Neuronal stem cell (in vitro differentiated cells): ENCODE measurements around the gene NLGN3. TPM values are rescaled to one million over a fixed set of nuclear protein-coding genes. Genes with fewer than 3 reads are reported as not detected.
A peak's percentile ranks its signal among the peaks of the same experiment; 100 is the strongest.

Source experiments
- DNase-seq: peaks from one replicate; pipeline ENCODE4 v3.0.0-alpha.2; 2013; ENCODE audit warnings: low spot score
- H2AFZ ChIP-seq: one replicate; pipeline ENCODE4 v1.6.1; 2013; ENCODE audit warnings: mild to moderate bottlenecking, low read length, inconsistent platforms
- H2AK5ac ChIP-seq: 2 replicates; pipeline ENCODE4 v1.6.1; 2013; ENCODE audit warnings: low read depth, mild to moderate bottlenecking, inconsistent platforms, low read length, moderate library complexity, mixed read lengths
- H2BK120ac ChIP-seq: 2 replicates; pipeline ENCODE4 v1.6.1; 2013; ENCODE audit warnings: low read depth, mild to moderate bottlenecking, inconsistent platforms, low read length, moderate library complexity, mixed read lengths
- H2BK12ac ChIP-seq: one replicate; pipeline ENCODE4 v1.6.1; 2013; ENCODE audit warnings: low read length, inconsistent platforms
- H2BK15ac ChIP-seq: 2 replicates; pipeline ENCODE4 v1.6.1; 2013; ENCODE audit warnings: mild to moderate bottlenecking, low read length, inconsistent platforms, mixed read lengths
- H2BK5ac ChIP-seq: one replicate; pipeline ENCODE4 v1.6.1; 2013; ENCODE audit warnings: inconsistent platforms, mild to moderate bottlenecking, low read length, moderate library complexity
- H3K14ac ChIP-seq: one replicate; pipeline ENCODE4 v1.6.1; 2013; ENCODE audit warnings: low read length, inconsistent platforms
- H3K18ac ChIP-seq: 2 replicates; pipeline ENCODE4 v1.6.1; 2013; ENCODE audit warnings: low read length, inconsistent platforms
- H3K23ac ChIP-seq: 2 replicates; pipeline ENCODE4 v1.6.1; 2013; ENCODE audit warnings: low read depth, mild to moderate bottlenecking, mixed read lengths, low read length, inconsistent platforms; ENCODE audit not compliant: poor library complexity
- H3K27ac ChIP-seq: replicated peaks from 3 replicates; pipeline ENCODE4 v1.5.1; 2013; ENCODE audit warnings: low read length, inconsistent platforms
- H3K27me3 ChIP-seq, 3 experiments: 2 replicates each; pipeline ENCODE4 v1.6.1; 2013; ENCODE audit warnings: low read length in 3 of 3, mild to moderate bottlenecking in 2 of 3, inconsistent platforms in 1 of 3, low read depth in 1 of 3, mixed read lengths in 1 of 3, moderate library complexity in 1 of 3; ENCODE audit not compliant: control insufficient read depth in 3 of 3, insufficient read depth in 3 of 3
- H3K36me3 ChIP-seq, 2 donors: replicated peaks in 1 of 2; 2 replicates each; pipeline ENCODE4 v1.6.1; 2013; ENCODE audit warnings: low read length in 2 of 2; ENCODE audit not compliant: control insufficient read depth in 2 of 2, insufficient read depth in 2 of 2
- H3K4ac ChIP-seq: 2 replicates; pipeline ENCODE4 v1.6.1; 2013; ENCODE audit warnings: inconsistent platforms, mild to moderate bottlenecking, low read length, moderate library complexity
- H3K4me1 ChIP-seq, 2 donors: 1 replicate in 1 of 2; 2 replicates in 1 of 2; pipeline ENCODE4 v1.6.1; 2013; ENCODE audit warnings: low read length in 2 of 2, low read depth in 1 of 2; ENCODE audit not compliant: control insufficient read depth in 2 of 2, insufficient read depth in 1 of 2
- H3K4me2 ChIP-seq: one replicate; pipeline ENCODE4 v1.6.1; 2013; ENCODE audit warnings: mild to moderate bottlenecking, low read length, inconsistent platforms; ENCODE audit not compliant: insufficient read depth, poor library complexity, severe bottlenecking
- H3K4me3 ChIP-seq, 2 donors: 2 replicates each; pipeline ENCODE4 v1.5.1; 2013; ENCODE audit warnings: low read length in 2 of 2, mild to moderate bottlenecking in 2 of 2, inconsistent platforms in 1 of 2, moderate library complexity in 1 of 2
- H3K79me1 ChIP-seq: one replicate; pipeline ENCODE4 v1.6.1; 2013; ENCODE audit warnings: low read depth, mild to moderate bottlenecking, inconsistent platforms, low read length, moderate library complexity
- H3K9ac ChIP-seq: one replicate; pipeline ENCODE4 v1.6.1; 2013; ENCODE audit warnings: mild to moderate bottlenecking, low read depth, low read length, inconsistent platforms; ENCODE audit not compliant: poor library complexity
- H3K9me3 ChIP-seq, 2 donors: replicated peaks in 1 of 2; 2 replicates each; pipeline versions ENCODE3 to v1.6.1; 2013; ENCODE audit warnings: low read length in 2 of 2, mild to moderate bottlenecking in 2 of 2, inconsistent platforms in 1 of 2, low read depth in 1 of 2, mixed read lengths in 1 of 2, moderate library complexity in 1 of 2; ENCODE audit not compliant: control insufficient read depth in 2 of 2, insufficient read depth in 1 of 2
- H4K8ac ChIP-seq: one replicate; pipeline ENCODE4 v1.6.1; 2013; ENCODE audit warnings: low read depth, mild to moderate bottlenecking, inconsistent platforms, low read length, moderate library complexity
- H4K91ac ChIP-seq: one replicate; pipeline ENCODE4 v1.6.1; 2013; ENCODE audit warnings: low read length, low read depth, mild to moderate bottlenecking, inconsistent platforms; ENCODE audit not compliant: poor library complexity
- WGBS, 2 donors: extraction: QIAGEN DNeasy Blood & Tissue Kit; methylation state at CpG; one replicate each; pipeline ENCODE4 v1.1.7; 2013; ENCODE audit warnings: missing lambda C conversion rate in 2 of 2, mixed read lengths in 1 of 2; ENCODE audit not compliant: insufficient read length in 2 of 2, insufficient replicate concordance in 1 of 2; ENCODE audit errors: extremely low coverage in 2 of 2; 5-methylcytosine and 5-hydroxymethylcytosine counted together
- small RNA-seq: library from polyadenylated mRNA; stranded (forward); fragments of <200 nt; extraction: miRNeasy Mini kit (QIAGEN cat#:217004); gene quantifications from one replicate; pipeline ENCODE3, GENCODE V24; 2013; ENCODE audit not compliant: insufficient read depth

The NLGN3 gene

DNA sequence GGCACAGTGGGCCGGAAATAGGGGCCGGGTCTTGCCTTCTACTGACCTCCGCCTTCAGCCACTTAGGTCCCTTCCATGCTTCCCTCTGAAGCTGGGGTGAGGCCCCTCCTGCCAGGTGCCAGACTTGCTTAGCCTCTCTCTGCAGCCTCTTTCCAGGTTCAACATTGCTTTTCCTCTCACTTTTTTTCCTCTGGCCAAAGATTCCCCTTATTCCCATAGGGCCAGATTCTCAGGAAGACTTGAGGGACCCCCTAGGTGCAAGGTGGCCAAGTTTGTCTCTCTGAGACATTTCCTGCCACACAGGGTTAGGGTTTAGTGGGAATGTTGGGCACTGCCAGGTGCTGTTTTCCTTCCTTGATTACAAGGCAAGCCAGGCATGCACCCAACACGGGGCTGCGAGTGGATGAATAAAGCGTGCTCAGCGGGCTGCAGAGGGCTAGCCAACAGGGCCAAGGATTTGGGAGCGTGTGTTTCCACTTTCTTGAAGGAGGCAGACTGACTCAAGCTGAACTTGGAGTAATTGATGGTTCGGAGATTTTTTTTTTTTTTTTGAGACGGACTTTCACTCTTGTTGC is 70.8 kb downstream of the NLGN3 start:
- Histone ChIP-seq H4K8ac (no peak overlapping the region), H3K9ac (no peak overlapping the region), H3K18ac (no peak overlapping the region), H3K36me3 (no peaks in the 10 kb centered on the region), H3K27me3 (no peaks in the 10 kb centered on the region), H2BK12ac (no peak overlapping the region), H2AFZ (no peak overlapping the region), H3K23ac (no peak overlapping the region), H3K27ac (no peak overlapping the region), H2BK120ac (no peak overlapping the region), H3K79me1 (no peaks in the 10 kb centered on the region), H2BK15ac (no peak overlapping the region), H3K4ac (no peak overlapping the region), H2BK5ac (no peak overlapping the region), H2AK5ac (no peak overlapping the region), H3K4me1 (peaks cover 3 to 6% of the 10 kb centered on the region in 2 donors), H3K14ac (no peak overlapping the region), H4K91ac (no peak overlapping the region), H3K4me2 (no peak overlapping the region), H3K9me3 (no peaks in the 10 kb centered on the region), H3K4me3 (no peak overlapping the region)
- no CpG with 5 or more reads among the region's 10 CpGs for WGBS, 2 donors
- DNase-seq: no peak

DNA sequence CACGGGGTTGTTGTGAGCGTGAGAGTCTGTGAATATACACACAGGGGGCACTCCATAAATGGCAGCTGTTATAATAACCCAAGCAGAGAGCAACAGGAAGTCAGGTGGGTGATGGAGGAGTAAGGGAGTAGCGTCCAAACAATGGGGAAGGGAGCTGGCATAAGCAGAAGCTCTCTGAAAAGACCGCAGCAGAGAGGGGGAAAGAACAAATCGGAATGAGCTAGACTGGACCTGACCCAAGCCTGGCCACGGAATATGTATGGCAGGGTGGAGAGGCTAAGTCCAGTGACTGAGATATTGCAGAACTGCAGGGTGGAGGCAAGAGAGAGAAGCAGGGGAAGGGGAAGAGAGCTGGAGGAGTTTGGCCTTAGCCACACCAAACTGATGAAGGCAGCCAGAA is 71.8 kb downstream of the NLGN3 start:
- H2BK5ac ChIP-seq: no peak overlapping the region
- no peak for DNase-seq
- no peak overlapping the region for H3K4me2 ChIP-seq
- H3K79me1 ChIP-seq: no peaks in the 10 kb centered on the region
- no peaks in the 10 kb centered on the region for H3K27me3 ChIP-seq
- no peak overlapping the region for H2AK5ac ChIP-seq
- no peak overlapping the region for H2BK15ac ChIP-seq
- WGBS, 2 donors: no CpG with 5 or more reads among the region's 6 CpGs
- H3K18ac ChIP-seq: peak overlapping the region; percentile 19
- no peak overlapping the region for H3K27ac ChIP-seq
- no peak overlapping the region for H3K23ac ChIP-seq
- peak overlapping the region; percentile 43 for H4K8ac ChIP-seq
- no peak overlapping the region for H2BK120ac ChIP-seq
- H3K4ac ChIP-seq: no peak overlapping the region
- no peak overlapping the region for H4K91ac ChIP-seq
- H2AFZ ChIP-seq: peak overlapping the region; percentile 71
- H3K4me1 ChIP-seq: peaks cover 3 to 6% of the 10 kb centered on the region in 2 donors
- H3K9ac ChIP-seq: no peak overlapping the region
- H3K4me3 ChIP-seq: no peak overlapping the region
- no peak overlapping the region for H2BK12ac ChIP-seq
- no peak overlapping the region for H3K14ac ChIP-seq
- H3K9me3 ChIP-seq: no peaks in the 10 kb centered on the region
- no peaks in the 10 kb centered on the region for H3K36me3 ChIP-seq

- H3K36me3 ChIP-seq: no peaks in the 10 kb centered on the region
- H3K14ac ChIP-seq: no peak overlapping the region
- H3K4me3 ChIP-seq: no peak overlapping the region
- no peak overlapping the region for H3K4me2 ChIP-seq
- H3K4ac ChIP-seq: no peak overlapping the region
- no peak overlapping the region for H3K23ac ChIP-seq
- no peaks in the 10 kb centered on the region for H3K9me3 ChIP-seq
- H3K9ac ChIP-seq: no peak overlapping the region
- no peak overlapping the region for H2BK12ac ChIP-seq
- H4K91ac ChIP-seq: no peak overlapping the region
- no peak overlapping the region for H4K8ac ChIP-seq
- no peak overlapping the region for H2BK120ac ChIP-seq
- H3K27me3 ChIP-seq: no peaks in the 10 kb centered on the region
- H3K79me1 ChIP-seq: no peaks in the 10 kb centered on the region
- H2BK5ac ChIP-seq: no peak overlapping the region
- no CpG with 5 or more reads among the region's 6 CpGs for WGBS, 2 donors
- H2AFZ ChIP-seq: no peak overlapping the region
- no peak overlapping the region for H3K27ac ChIP-seq
- no peak overlapping the region for H2AK5ac ChIP-seq
- H3K18ac ChIP-seq: no peak overlapping the region
- no peak overlapping the region for H2BK15ac ChIP-seq
- H3K4me1 ChIP-seq: peaks cover 3 to 6% of the 10 kb centered on the region in 2 donors
- no peak for DNase-seq
These were observed 72.7 kb downstream of the NLGN3 start for GRCh38 chrX:71217298-71217697.

Small RNA genes within 50 kb of the gene (small RNA-seq; reads per million reads assigned to genes)
- not detected for gene CXorf65
